KMS-11 (cell line): ENCODE results near the gene EIF5.

Source experiments
- H2AFZ ChIP-seq: fragments of 200-600 bp; sonication (generic); 2 replicates; pipeline ENCODE4 v1.6.1; 2016; ENCODE audit warnings: antibody characterized with exemption, mixed run types, low read depth
- H3K27ac ChIP-seq: fragments of 200-600 bp; sonication (generic); 2 replicates; pipeline ENCODE4 v1.6.1; 2016; ENCODE audit warnings: mild to moderate bottlenecking, mixed run types
- H3K27me3 ChIP-seq: fragments of 200-600 bp; sonication (generic); 2 replicates; pipeline ENCODE4 v1.6.1; 2017; ENCODE audit warnings: mild to moderate bottlenecking, low read depth, mixed run types, moderate library complexity; ENCODE audit not compliant: insufficient read depth
- H3K36me3 ChIP-seq: fragments of 200-600 bp; sonication (generic); 2 replicates; pipeline ENCODE4 v1.6.1; 2017; ENCODE audit warnings: mild to moderate bottlenecking, mixed run types; ENCODE audit not compliant: insufficient read depth
- H3K4me1 ChIP-seq: fragments of 200-600 bp; sonication (generic); 2 replicates; pipeline ENCODE4 v1.6.1; 2016; ENCODE audit warnings: mild to moderate bottlenecking, low read depth, mixed run types; ENCODE audit not compliant: poor library complexity, severe bottlenecking
- H3K4me2 ChIP-seq: fragments of 200-600 bp; sonication (generic); 2 replicates; pipeline ENCODE4 v1.7.0; 2016; ENCODE audit warnings: mild to moderate bottlenecking, mixed run types
- H3K4me3 ChIP-seq: fragments of 200-600 bp; sonication (generic); IDR thresholded peaks from 2 replicates; pipeline ENCODE4 v1.6.1; 2017; ENCODE audit warnings: low read depth, low read length, mixed read lengths; ENCODE audit not compliant: insufficient read depth
- H3K79me2 ChIP-seq: fragments of 200-600 bp; sonication (generic); 2 replicates; pipeline ENCODE4 v1.6.1; 2016; ENCODE audit warnings: low read depth, mixed run types; ENCODE audit not compliant: insufficient read depth
- H3K9ac ChIP-seq: fragments of 200-600 bp; sonication (generic); 2 replicates; pipeline ENCODE4 v1.6.1; 2016; ENCODE audit warnings: mild to moderate bottlenecking, mixed run types
- H4K20me1 ChIP-seq: fragments of 200-600 bp; sonication (generic); 2 replicates; pipeline ENCODE4 v1.6.1; 2016; ENCODE audit warnings: mild to moderate bottlenecking, mixed run types; ENCODE audit not compliant: insufficient read depth
- TF ChIP-seq, protein P1 (sequence below): fragments of 200-600 bp; sonication (generic); conservative IDR thresholded peaks from 2 replicates; pipeline ENCODE4 v1.6.1; 2017; ENCODE audit warnings: low read depth, mild to moderate bottlenecking, antibody characterized with exemption, low read length, moderate library complexity, mixed read lengths

Gene EIF5

DNA sequence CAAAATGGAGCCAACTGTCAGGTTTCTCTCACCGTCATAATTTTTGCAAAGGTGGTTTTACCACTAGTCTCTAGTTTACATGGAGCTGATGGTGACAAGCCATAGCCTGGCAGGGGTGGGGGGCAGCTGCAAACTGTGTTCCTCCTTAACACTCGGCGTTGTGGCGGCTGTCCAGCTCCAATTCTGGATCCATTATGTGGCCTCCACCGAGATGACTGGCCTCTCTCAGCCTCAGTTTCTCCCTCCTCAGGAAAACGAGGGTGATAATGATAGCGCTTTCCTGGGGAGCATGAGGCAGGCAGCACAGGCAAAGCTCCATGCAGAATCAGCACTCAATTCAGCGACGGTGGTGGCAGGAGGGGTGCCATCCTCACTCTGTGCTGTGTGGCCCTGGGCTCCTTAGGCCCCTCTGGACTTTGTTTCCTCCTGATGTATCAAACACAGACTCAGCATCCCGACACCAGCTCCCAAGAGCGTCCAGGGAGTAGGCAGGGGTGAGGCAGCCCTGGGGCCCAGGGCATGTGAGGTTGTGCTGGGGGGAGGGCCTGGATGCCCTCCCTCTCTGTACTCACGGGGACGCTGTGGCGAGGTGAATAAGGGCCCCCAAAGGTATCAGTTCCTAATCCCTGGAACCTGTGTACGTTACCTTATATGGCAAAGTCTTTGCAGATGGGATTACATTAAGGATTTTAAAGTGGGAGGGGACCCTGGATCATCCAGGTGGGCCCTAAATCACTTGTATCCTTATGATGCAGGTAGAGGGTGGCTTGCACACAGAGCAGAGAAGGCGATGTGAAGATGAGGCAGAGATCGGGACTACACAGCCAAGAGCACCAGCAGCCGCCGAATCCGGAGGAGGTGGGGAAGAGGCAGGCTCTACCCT lies 46.8 kb upstream of the EIF5 start:
- Histone ChIP-seq H2AFZ (no peak overlapping the region), H3K4me1 (no peaks in the 10 kb centered on the region), H3K4me2 (no peak overlapping the region), H3K27me3 (no peaks in the 10 kb centered on the region), H3K9ac (no peak overlapping the region), H3K79me2 (no peaks in the 10 kb centered on the region), H3K36me3 (no peaks in the 10 kb centered on the region), H4K20me1 (no peaks in the 10 kb centered on the region), H3K27ac (no peak overlapping the region), H3K4me3 (no peak overlapping the region)
- TF ChIP-seq, protein P1, sequence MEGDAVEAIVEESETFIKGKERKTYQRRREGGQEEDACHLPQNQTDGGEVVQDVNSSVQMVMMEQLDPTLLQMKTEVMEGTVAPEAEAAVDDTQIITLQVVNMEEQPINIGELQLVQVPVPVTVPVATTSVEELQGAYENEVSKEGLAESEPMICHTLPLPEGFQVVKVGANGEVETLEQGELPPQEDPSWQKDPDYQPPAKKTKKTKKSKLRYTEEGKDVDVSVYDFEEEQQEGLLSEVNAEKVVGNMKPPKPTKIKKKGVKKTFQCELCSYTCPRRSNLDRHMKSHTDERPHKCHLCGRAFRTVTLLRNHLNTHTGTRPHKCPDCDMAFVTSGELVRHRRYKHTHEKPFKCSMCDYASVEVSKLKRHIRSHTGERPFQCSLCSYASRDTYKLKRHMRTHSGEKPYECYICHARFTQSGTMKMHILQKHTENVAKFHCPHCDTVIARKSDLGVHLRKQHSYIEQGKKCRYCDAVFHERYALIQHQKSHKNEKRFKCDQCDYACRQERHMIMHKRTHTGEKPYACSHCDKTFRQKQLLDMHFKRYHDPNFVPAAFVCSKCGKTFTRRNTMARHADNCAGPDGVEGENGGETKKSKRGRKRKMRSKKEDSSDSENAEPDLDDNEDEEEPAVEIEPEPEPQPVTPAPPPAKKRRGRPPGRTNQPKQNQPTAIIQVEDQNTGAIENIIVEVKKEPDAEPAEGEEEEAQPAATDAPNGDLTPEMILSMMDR, result no peak

DNA sequence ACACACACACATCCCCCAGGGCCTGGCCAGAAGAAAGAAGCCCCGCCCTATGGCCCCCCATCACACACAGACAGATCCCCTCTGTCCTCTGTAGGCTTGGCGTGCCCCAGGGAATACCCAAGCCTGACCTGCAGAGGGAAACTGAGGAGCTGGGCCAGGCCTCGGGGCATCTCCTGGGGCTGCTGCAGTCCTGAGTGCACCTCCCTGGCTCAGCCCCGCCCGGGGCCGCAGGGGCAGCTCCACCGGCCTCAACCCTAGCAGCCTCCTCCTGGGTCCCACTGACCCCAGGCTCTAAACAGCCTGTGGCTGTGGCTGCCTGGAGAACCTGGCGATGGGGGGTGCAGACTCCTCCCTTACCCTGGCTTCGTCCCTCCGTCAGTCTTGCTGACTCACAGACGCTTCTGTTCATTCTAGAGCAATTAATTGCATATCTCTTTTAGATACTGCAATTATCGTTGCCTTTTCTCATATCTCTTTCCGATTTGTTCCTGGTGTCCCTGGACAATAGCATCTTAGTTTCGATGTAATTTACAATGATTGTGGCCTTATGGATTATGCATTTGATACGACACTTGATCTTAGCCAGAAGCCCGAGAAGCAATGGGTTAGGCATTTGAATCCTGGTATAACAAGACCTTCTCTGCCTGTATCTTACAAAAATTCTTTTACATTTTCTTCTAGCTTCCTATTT lies 45.8 kb upstream of the EIF5 start:
- no peak overlapping the region for H3K9ac ChIP-seq
- H3K79me2 ChIP-seq, result no peaks in the 10 kb centered on the region
- H3K4me3 ChIP-seq, result no peak overlapping the region
- TF ChIP-seq, protein P1, result no peak
- H3K27ac ChIP-seq, result no peak overlapping the region
- no peaks in the 10 kb centered on the region for H3K4me1 ChIP-seq
- H3K4me2 ChIP-seq, result no peak overlapping the region
- H3K27me3 ChIP-seq, result no peaks in the 10 kb centered on the region
- H2AFZ ChIP-seq, result no peak overlapping the region
- no peaks in the 10 kb centered on the region for H3K36me3 ChIP-seq
- no peaks in the 10 kb centered on the region for H4K20me1 ChIP-seq

DNA sequence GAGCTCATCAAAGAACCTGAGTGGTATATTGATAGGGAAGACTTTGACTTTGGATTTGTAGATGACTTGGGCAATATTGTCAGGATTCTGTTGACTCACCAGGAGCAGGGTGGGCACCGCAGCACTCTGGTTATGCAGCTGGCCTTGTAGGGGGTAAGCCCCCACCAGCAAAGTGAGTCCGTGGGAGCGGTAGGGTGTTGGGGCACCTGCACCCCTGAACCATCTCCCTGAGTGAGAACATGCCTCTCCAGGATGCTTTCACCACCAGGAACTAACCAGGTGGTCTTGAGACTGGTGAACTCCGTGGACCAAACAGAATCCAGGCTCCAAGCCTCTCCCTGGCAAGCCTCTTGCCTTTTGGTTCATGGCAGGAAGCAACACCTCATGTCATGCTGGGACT lies 44.0 kb upstream of the EIF5 start:
- no peak overlapping the region for H3K4me3 ChIP-seq
- TF ChIP-seq, protein P1, result no peak
- no peaks in the 10 kb centered on the region for H3K4me1 ChIP-seq
- no peak overlapping the region for H3K9ac ChIP-seq
- no peaks in the 10 kb centered on the region for H3K79me2 ChIP-seq
- no peaks in the 10 kb centered on the region for H3K36me3 ChIP-seq
- no peaks in the 10 kb centered on the region for H4K20me1 ChIP-seq
- H3K27ac ChIP-seq, result no peak overlapping the region
- H3K27me3 ChIP-seq, result no peaks in the 10 kb centered on the region
- H3K4me2 ChIP-seq, result no peak overlapping the region
- no peak overlapping the region for H2AFZ ChIP-seq

DNA sequence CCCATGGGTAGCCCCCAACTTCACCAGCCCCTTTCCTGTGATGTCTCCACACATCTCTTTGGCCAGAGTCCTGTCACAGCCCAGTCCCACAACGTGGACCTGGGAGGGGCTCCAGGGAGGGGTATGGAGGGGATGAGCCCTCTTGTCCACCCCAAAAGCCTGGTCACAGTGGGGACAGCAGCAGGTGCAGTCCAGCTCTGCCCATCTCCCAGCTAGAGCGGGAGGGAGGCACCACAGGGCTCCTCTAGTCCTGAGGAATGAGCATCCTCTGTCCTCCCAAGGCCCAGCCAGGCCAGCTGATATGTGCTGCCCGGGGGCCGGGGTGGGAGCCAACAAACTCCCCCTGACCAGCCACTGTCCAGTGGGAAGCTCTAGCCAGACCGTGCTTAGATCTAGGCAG lies 43.5 kb upstream of the EIF5 start:
- Histone ChIP-seq H3K4me3 (no peak overlapping the region), H3K4me1 (no peaks in the 10 kb centered on the region), H3K9ac (no peak overlapping the region), H3K4me2 (no peak overlapping the region), H4K20me1 (no peaks in the 10 kb centered on the region), H3K27ac (no peak overlapping the region), H3K36me3 (no peaks in the 10 kb centered on the region), H3K79me2 (no peaks in the 10 kb centered on the region), H3K27me3 (no peaks in the 10 kb centered on the region), H2AFZ (no peak overlapping the region)
- TF ChIP-seq, protein P1, result no peak
